Measurements from ENCODE around the gene PIGA. TPM values are rescaled to one million over a fixed set of nuclear protein-coding genes. Genes with fewer than 3 reads are reported as not detected.

The PIGA gene
- total RNA-seq, 1 experiment from 2014 or later: 13.9 TPM

- Mint-ChIP-seq H3K4me1 (peaks cover 6 to 7% of the 10 kb centered on the region in 2 experiments), H3K27ac (no peak overlapping the region), H3K36me3 (ENCODE audit: insufficient read depth in 1 of 3, low read depth in 3 of 3) (no peaks in the 10 kb centered on the region), H3K4me3 (no peak overlapping the region), H3K27me3 (ENCODE audit: low read depth) (peaks cover 48% of the 10 kb centered on the region), H3K9me3 (peaks cover 0 to 8% of the 10 kb centered on the region in 2 experiments; a peak in 2 of 5 replicates)
- no peak overlapping the region for H3K27ac ChIP-seq (ENCODE audit: insufficient read length, low read depth, low read length)
- H3K79me2 ChIP-seq (ENCODE audit: insufficient read depth, low read length): no peaks in the 10 kb centered on the region
- no peak overlapping the region for H3K18ac ChIP-seq (ENCODE audit: insufficient read length, low read depth, low read length)
- TF ChIP-seq CTCF (conservative IDR thresholded peaks at IDR 0.05): no peak
- DNase-seq: no peak
- no peak overlapping the region for H3K4me2 ChIP-seq (ENCODE audit: insufficient read depth, insufficient read length, low read length)
- H3K56ac ChIP-seq (ENCODE audit: insufficient read length, low read depth, low read length): no peak overlapping the region
- H2BK20ac ChIP-seq (ENCODE audit: low read depth, low read length, poor library complexity, severe bottlenecking): no peak overlapping the region
- no peak overlapping the region for H2BK120ac ChIP-seq (ENCODE audit: low read depth, low read length, poor library complexity, severe bottlenecking)
- no peak overlapping the region for H2BK5ac ChIP-seq (ENCODE audit: insufficient read length, low read length)
- no peak overlapping the region for H3K14ac ChIP-seq (ENCODE audit: insufficient read depth, low read length)
- no peak overlapping the region for H3K23ac ChIP-seq (ENCODE audit: insufficient read length, low read depth, low read length)
- no peaks in the 10 kb centered on the region for H3K79me1 ChIP-seq (ENCODE audit: insufficient read depth, low read depth, low read length, poor library complexity, severe bottlenecking)
- no peak overlapping the region for H3K4ac ChIP-seq (ENCODE audit: low read depth, low read length)
- no peak overlapping the region for H2AFZ ChIP-seq (ENCODE audit: low read length)
- H3K4me1 ChIP-seq (ENCODE audit: insufficient read depth, low read length): no peaks in the 10 kb centered on the region
- H4K91ac ChIP-seq (ENCODE audit: insufficient read length, low read depth, low read length): no peak overlapping the region
- no peak overlapping the region for H2AK5ac ChIP-seq (ENCODE audit: insufficient read length, low read length)
- no peak overlapping the region for H2BK15ac ChIP-seq (ENCODE audit: low read depth, low read length)
- H3K9me3 ChIP-seq (ENCODE audit: control insufficient read depth, low read depth, low read length): no peaks in the 10 kb centered on the region
- no CpG with 5 or more reads among the region's 2 CpGs for WGBS (ENCODE audit: extremely low coverage, insufficient read length, low lambda C conversion rate)
- peaks cover 2% of the 10 kb centered on the region; the same call in 1 of the 2 replicates for H3K27me3 ChIP-seq (ENCODE audit: insufficient read depth, low read length)
- no peaks in the 10 kb centered on the region for H3K23me2 ChIP-seq (ENCODE audit: insufficient read length, low read depth, low read length, poor library complexity, severe bottlenecking)
- no peaks in the 10 kb centered on the region for H4K20me1 ChIP-seq (ENCODE audit: control insufficient read depth, insufficient read depth, insufficient read length)
- H4K5ac ChIP-seq (ENCODE audit: insufficient read length, low read depth, low read length): no peak overlapping the region
- no peak overlapping the region for H2BK12ac ChIP-seq (ENCODE audit: insufficient read length, low read depth, low read length)
- H4K8ac ChIP-seq (replicated peaks; ENCODE audit: insufficient read length, low read depth, low read length): no peak overlapping the region
- H3K9ac ChIP-seq (ENCODE audit: extremely low read depth, insufficient read length, low read length): no peak overlapping the region
- H3T11ph ChIP-seq (ENCODE audit: low read length): no peak overlapping the region
Measured at GRCh38 chrX:15340867-15341266, 5.5 kb upstream of the PIGA start.
